ENCODE data around the gene PHOSPHO2.

The PHOSPHO2 gene

GRCh38 chr2:169746240-169746639, 52.0 kb downstream of the PHOSPHO2 start:
- H3K27ac ChIP-seq = no peak overlapping the region
- TF ChIP-seq, protein P1, sequence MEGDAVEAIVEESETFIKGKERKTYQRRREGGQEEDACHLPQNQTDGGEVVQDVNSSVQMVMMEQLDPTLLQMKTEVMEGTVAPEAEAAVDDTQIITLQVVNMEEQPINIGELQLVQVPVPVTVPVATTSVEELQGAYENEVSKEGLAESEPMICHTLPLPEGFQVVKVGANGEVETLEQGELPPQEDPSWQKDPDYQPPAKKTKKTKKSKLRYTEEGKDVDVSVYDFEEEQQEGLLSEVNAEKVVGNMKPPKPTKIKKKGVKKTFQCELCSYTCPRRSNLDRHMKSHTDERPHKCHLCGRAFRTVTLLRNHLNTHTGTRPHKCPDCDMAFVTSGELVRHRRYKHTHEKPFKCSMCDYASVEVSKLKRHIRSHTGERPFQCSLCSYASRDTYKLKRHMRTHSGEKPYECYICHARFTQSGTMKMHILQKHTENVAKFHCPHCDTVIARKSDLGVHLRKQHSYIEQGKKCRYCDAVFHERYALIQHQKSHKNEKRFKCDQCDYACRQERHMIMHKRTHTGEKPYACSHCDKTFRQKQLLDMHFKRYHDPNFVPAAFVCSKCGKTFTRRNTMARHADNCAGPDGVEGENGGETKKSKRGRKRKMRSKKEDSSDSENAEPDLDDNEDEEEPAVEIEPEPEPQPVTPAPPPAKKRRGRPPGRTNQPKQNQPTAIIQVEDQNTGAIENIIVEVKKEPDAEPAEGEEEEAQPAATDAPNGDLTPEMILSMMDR (conservative IDR thresholded peaks at IDR 0.05) = no peak

DNA sequence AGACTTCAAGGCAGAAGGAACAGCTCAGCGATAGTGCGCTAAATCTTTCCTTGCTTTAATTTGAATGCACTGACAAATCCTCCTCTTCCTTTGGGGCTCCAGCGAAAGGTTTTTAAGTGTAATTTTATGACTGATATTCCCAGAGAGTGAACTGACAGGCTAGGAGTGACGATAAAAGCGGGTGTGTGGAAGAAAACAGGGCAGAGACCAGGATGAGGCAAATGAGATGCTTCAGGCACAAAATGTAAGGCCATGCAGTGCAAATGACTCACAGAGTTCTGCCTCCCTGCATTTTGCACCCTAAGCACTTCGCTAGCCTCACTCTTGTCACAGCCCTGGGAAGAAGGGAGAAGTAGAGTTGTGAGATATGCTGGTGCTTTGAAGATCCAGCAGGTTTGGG, 54.0 kb downstream of the PHOSPHO2 start:
- TF ChIP-seq, protein P1 (conservative IDR thresholded peaks at IDR 0.05) = no peak
- H3K27ac ChIP-seq = no peak overlapping the region

Measured in VCaP (cell line).